ENCODE measurements around the gene OR2T5. TPM values are rescaled to one million over a fixed set of nuclear protein-coding genes. Genes with fewer than 3 reads are reported as not detected.

The OR2T5 gene
- total RNA-seq, 1 donor from 2014 or later: not detected

Other genes starting within 250 kb of the OR2T5 start
- not detected in 2 replicates for gene OR2T33, start 210.6 kb upstream of the OR2T5 start, total RNA-seq
- not detected in 2 replicates for gene OR2T12, start 185.2 kb upstream of the OR2T5 start, total RNA-seq
- gene OR2M7, start 164.0 kb upstream of the OR2T5 start, total RNA-seq: not detected in 2 replicates
- not detected in 2 replicates for gene OR14C36, start 139.8 kb upstream of the OR2T5 start, total RNA-seq
- gene OR2T4, start 126.9 kb upstream of the OR2T5 start, total RNA-seq: not detected in 2 replicates
- not detected in 2 replicates for gene OR2T6, start 112.8 kb upstream of the OR2T5 start, total RNA-seq
- not detected in 2 replicates for gene OR2T1, start 85.5 kb upstream of the OR2T5 start, total RNA-seq
- gene OR2T2, start 43.0 kb upstream of the OR2T5 start, total RNA-seq: not detected in 2 replicates
- gene OR2T3, start 15.2 kb upstream of the OR2T5 start, total RNA-seq: not detected in 2 replicates
- not detected in 2 replicates for gene OR2G6, start 19.5 kb downstream of the OR2T5 start, total RNA-seq
- not detected in 2 replicates for gene OR2T29, start 74.2 kb downstream of the OR2T5 start, total RNA-seq
- gene OR2T34, start 86.2 kb downstream of the OR2T5 start, total RNA-seq: not detected in 2 replicates
- gene OR2T10, start 109.1 kb downstream of the OR2T5 start, total RNA-seq: not detected in 2 replicates
- not detected in 2 replicates for gene OR2T11, start 146.5 kb downstream of the OR2T5 start, total RNA-seq
- not detected in 2 replicates for gene OR2T35, start 156.7 kb downstream of the OR2T5 start, total RNA-seq
- gene OR2T27, start 166.9 kb downstream of the OR2T5 start, total RNA-seq: not detected in 2 replicates
- gene OR14I1, start 214.2 kb downstream of the OR2T5 start, total RNA-seq: not detected in 2 replicates

Data from kidney epithelial cell (primary cell).